ENCODE data around the gene PFKP.

Gene PFKP

GRCh38 chr10:3068968-3069737, 1.8 kb downstream of the PFKP start:
- TF ChIP-seq, protein P1, sequence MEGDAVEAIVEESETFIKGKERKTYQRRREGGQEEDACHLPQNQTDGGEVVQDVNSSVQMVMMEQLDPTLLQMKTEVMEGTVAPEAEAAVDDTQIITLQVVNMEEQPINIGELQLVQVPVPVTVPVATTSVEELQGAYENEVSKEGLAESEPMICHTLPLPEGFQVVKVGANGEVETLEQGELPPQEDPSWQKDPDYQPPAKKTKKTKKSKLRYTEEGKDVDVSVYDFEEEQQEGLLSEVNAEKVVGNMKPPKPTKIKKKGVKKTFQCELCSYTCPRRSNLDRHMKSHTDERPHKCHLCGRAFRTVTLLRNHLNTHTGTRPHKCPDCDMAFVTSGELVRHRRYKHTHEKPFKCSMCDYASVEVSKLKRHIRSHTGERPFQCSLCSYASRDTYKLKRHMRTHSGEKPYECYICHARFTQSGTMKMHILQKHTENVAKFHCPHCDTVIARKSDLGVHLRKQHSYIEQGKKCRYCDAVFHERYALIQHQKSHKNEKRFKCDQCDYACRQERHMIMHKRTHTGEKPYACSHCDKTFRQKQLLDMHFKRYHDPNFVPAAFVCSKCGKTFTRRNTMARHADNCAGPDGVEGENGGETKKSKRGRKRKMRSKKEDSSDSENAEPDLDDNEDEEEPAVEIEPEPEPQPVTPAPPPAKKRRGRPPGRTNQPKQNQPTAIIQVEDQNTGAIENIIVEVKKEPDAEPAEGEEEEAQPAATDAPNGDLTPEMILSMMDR (IDR thresholded peaks at IDR 0.05; ENCODE audit: insufficient read depth, low read depth, low read length, missing control alignments): peak; percentile 0
- peak; percentile 41 for DNase-seq (ENCODE audit: low read depth)
- peak overlapping the region; percentile 95 for H3K4me3 ChIP-seq (ENCODE audit: low read depth, low read length)

DNA sequence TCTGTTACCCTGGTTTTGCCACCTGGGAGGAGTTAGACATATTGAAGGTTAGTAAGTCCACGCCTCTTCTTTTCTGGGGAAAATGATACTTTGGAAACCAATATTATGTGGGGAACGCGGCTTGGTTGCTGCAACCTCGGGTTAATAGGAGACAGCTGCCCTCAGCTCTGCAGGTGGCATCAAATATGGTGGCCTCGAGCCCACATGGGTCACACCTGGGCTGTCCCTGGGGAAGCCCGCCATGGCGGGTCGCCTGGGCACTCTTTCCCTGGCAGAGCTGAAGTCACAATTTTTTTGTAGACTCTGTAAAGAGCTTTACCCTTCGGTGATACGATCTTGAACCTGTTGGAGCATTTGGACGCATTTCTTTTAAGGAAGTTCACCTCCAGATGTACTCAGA, 2.5 kb downstream of the PFKP start:
- TF ChIP-seq, protein P1 (IDR thresholded peaks at IDR 0.05; ENCODE audit: insufficient read depth, low read depth, low read length, missing control alignments): no peak
- no peak for DNase-seq (ENCODE audit: low read depth)
- peak overlapping the region; percentile 95 for H3K4me3 ChIP-seq (ENCODE audit: low read depth, low read length)

DNA sequence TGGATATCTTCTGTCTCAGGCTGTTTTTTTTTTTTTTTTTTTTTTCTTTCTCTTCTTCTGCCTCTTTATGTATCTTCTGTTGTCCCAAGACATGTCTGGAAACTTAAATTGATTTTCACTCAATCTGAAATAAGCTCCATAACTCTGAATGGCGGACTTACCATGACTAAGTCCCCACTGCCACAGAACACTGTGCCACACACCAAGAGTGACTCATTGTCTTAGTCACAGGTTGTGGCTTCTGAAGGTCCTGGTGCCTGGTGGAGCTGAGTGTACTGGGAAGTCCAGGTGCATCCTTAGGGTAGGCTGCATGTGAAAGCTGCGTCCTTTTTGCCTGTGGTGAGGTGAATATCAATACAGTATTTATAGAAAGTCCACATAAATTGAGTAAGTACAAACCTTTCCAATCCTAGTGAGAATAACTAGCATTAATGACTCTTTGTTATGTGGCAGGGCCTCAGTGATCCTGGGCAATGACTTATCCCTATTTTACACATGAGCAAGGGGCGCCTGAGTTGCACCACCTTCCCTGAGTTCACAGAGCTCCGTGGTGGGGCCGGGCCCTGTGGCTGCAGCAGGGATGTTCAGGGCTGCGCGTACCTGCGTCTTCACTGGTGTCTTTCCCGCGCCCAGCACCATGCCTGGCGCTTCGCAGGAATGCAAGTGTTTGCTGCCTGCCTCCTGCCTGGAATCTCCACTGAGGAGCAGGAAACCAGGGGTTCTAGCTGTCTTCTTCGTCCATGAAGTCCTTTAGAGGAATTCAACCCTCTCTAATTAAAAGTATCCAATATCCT, 4.3 kb downstream of the PFKP start:
- no peak overlapping the region for H3K4me3 ChIP-seq (ENCODE audit: low read depth, low read length)
- TF ChIP-seq, protein P1 (IDR thresholded peaks at IDR 0.05; ENCODE audit: insufficient read depth, low read depth, low read length, missing control alignments): no peak

GRCh38 chr10:3072641-3073360, 5.5 kb downstream of the PFKP start:
- TF ChIP-seq, protein P1 (IDR thresholded peaks at IDR 0.05; ENCODE audit: insufficient read depth, low read depth, low read length, missing control alignments): no peak
- no peak overlapping the region for H3K4me3 ChIP-seq (ENCODE audit: low read depth, low read length)
- DNase-seq (ENCODE audit: low read depth): no peak

More for the DNA sequence above, 4.3 kb downstream of the PFKP start:
- no peak for DNase-seq (ENCODE audit: low read depth)

DNA sequence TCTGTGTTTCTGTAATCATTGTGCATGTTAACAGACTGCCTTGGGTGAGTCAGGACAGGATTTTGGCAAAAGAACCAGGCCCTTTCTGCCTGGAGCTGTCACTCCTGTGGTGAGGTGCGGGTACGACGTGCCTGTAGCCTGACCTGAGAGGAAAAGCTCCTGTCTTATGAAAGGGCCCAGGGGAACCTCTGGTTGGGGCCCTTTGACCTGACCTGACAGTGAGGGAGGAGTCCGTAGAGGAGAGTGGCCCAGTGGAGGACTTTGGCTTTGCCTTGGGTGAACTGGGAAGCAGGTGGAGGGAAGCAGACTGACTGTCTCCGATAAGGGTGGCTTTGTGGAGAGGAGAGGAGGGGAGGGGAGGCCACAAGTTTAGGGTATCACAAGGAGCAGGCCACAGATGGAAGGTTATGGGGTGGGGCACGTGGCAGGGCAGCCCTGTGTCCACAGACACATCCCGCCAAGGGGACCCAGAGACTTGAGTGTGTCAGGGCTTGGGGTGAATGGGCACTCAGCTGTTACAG, 6.9 kb downstream of the PFKP start:
- DNase-seq (ENCODE audit: low read depth): no peak
- H3K4me3 ChIP-seq (ENCODE audit: low read depth, low read length): no peak overlapping the region

DNA sequence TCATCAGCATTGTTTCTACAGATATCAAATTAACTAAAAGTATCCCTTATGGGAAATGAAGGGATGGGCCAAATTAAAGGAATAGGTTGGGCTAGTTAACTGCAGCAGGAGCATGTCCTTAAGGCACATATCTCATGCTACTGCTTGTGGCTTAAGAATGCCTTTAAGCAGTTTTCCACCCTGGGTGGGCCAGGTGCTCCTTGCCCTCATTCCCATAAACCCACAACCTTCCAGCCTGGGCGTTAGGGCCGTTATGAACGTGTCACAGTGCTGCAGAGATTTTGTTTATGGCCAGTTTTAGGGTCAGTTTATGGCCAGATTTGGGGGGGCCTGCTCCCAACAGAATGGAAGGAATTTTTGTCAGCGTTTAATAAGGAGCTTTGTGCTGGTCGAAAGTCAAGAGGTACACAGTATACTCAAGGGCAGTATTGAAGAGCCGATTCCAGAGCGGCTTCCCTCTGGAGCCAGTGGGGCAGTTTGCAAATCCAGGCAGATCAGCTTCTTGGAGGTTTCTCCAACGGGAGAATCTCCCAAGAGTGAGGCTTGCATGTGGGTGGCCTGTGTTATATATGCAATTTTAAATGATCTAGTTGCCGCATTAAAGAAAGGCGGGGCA, 7.7 kb downstream of the PFKP start:
- TF ChIP-seq, protein P1 (IDR thresholded peaks at IDR 0.05; ENCODE audit: insufficient read depth, low read depth, low read length, missing control alignments): no peak
- no peak overlapping the region for H3K4me3 ChIP-seq (ENCODE audit: low read depth, low read length)
- no peak for DNase-seq (ENCODE audit: low read depth)

More for the DNA sequence above, 6.9 kb downstream of the PFKP start:
- TF ChIP-seq, protein P1 (IDR thresholded peaks at IDR 0.05; ENCODE audit: insufficient read depth, low read depth, low read length, missing control alignments): no peak
